B cell (primary cell): ENCODE measurements around the gene LRCH1. TPM values are rescaled to one million over a fixed set of nuclear protein-coding genes. Genes with fewer than 3 reads are reported as not detected.

Experiments used
- ATAC-seq: fragments of 200-7000 bp; cut with Tn5 transposase; one replicate; pipeline ENCODE4 v1.10.0; 2021; ENCODE audit warnings: low read depth, mild to moderate bottlenecking, moderate number of reproducible peaks, moderate library complexity
- CTCF ChIA-PET: fragments of 350-600 bp; sonication (Branson Sonifier 250); formaldehyde crosslinking; loops from one replicate; lab custom pipeline; 2021; ENCODE audit warnings: antibody characterized with exemption, inconsistent platforms; lab: Charles Lee
- POLR2A ChIA-PET: fragments of 350-600 bp; sonication (Branson Sonifier 250); formaldehyde crosslinking; loops from one replicate; lab custom pipeline; 2021; ENCODE audit warnings: antibody characterized with exemption; lab: Charles Lee
- DNase-seq: peaks from one replicate; pipeline ENCODE4 v3.0.0; 2013
- H2AFZ ChIP-seq: 2 replicates; pipeline ENCODE4 v1.6.1; 2012; ENCODE audit warnings: mild to moderate bottlenecking, low read depth, low read length; ENCODE audit not compliant: insufficient read depth, poor library complexity, severe bottlenecking
- H3K27ac ChIP-seq, 2 donors: 1 replicate in 1 of 2; 2 replicates in 1 of 2; pipeline ENCODE4 v1.5.1; 2012 to 2013; ENCODE audit warnings: low read length in 2 of 2, mild to moderate bottlenecking in 2 of 2, moderate library complexity in 1 of 2
- H3K27me3 ChIP-seq, 4 experiments: fragments of 200-600 bp in 1 of 4; sonication (generic) in 1 of 4; replicated peaks in 1 of 4; 1 replicate in 2 of 4; 2 replicates in 2 of 4; pipeline versions ENCODE4 v1.6.1 to v1.7.0; 2013 to 2016; ENCODE audit warnings: low read length in 3 of 4, mild to moderate bottlenecking in 2 of 4, mixed read lengths in 1 of 4, moderate library complexity in 1 of 4; ENCODE audit not compliant: insufficient read depth in 4 of 4, control insufficient read depth in 3 of 4; ENCODE audit errors: control extremely low read depth in 1 of 4
- H3K36me3 ChIP-seq, 2 experiments: replicated peaks in 1 of 2; 1 replicate in 1 of 2; 2 replicates in 1 of 2; pipeline versions ENCODE4 v1.6.1 to v1.7.1; 2013; ENCODE audit warnings: low read length in 1 of 2; ENCODE audit not compliant: insufficient read depth in 2 of 2, control insufficient read depth in 1 of 2; ENCODE audit errors: control extremely low read depth in 1 of 2, extremely low read depth in 1 of 2
- H3K4me1 ChIP-seq, 2 donors: fragments of 200-600 bp in 1 of 2; sonication (generic) in 1 of 2; 1 replicate in 1 of 2; 2 replicates in 1 of 2; pipeline versions ENCODE4 v1.5.1 to v1.6.1; 2013 to 2017; ENCODE audit warnings: low read length in 2 of 2; ENCODE audit not compliant: control insufficient read depth in 2 of 2, insufficient read depth in 2 of 2
- H3K4me2 ChIP-seq: replicated peaks from 2 replicates; pipeline ENCODE3; 2012; ENCODE audit warnings: mild to moderate bottlenecking, low read depth, low read length; ENCODE audit not compliant: poor library complexity, severe bottlenecking
- H3K4me3 ChIP-seq, 5 experiments: fragments of 200-600 bp in 1 of 5; sonication (generic) in 1 of 5; 1 replicate in 3 of 5; 2 replicates in 2 of 5; pipeline versions ENCODE4 v1.5.1 to v1.7.0; 2011 to 2016; ENCODE audit warnings: low read length in 4 of 5, mild to moderate bottlenecking in 4 of 5, low read depth in 2 of 5, control low read depth in 1 of 5, moderate library complexity in 1 of 5; ENCODE audit not compliant: insufficient read depth in 1 of 5; ENCODE audit errors: control extremely low read depth in 1 of 5, extremely low read depth in 1 of 5
- H3K79me2 ChIP-seq: fragments of 200-600 bp; sonication (generic); one replicate; pipeline ENCODE4 v1.6.0; 2016; ENCODE audit warnings: low read length; ENCODE audit not compliant: control insufficient read depth, insufficient read depth
- H3K9ac ChIP-seq: fragments of 200-600 bp; sonication (generic); 2 replicates; pipeline ENCODE4 v1.6.1; 2017; ENCODE audit warnings: mild to moderate bottlenecking, low read length, moderate library complexity
- H3K9me3 ChIP-seq, 3 donors: one replicate each; pipeline versions ENCODE4 v1.6.1 to v1.7.1; 2013; ENCODE audit warnings: low read length in 2 of 3; ENCODE audit not compliant: control insufficient read depth in 2 of 3, insufficient read depth in 1 of 3; ENCODE audit errors: control extremely low read depth in 1 of 3
- H4K20me1 ChIP-seq: 2 replicates; pipeline ENCODE4 v1.6.0; 2012; ENCODE audit warnings: mild to moderate bottlenecking, low read length; ENCODE audit not compliant: insufficient read depth, control insufficient read depth, poor library complexity, severe bottlenecking
- H3K27ac Mint-ChIP-seq: one replicate; pipeline ENCODE4 v1.8.0; 2021; ENCODE audit warnings: mixed read lengths
- H3K27me3 Mint-ChIP-seq: one replicate; pipeline ENCODE4 v1.8.0; 2021; ENCODE audit warnings: mixed read lengths
- H3K4me1 Mint-ChIP-seq: one replicate; pipeline ENCODE4 v1.8.0; 2021; ENCODE audit warnings: mixed read lengths
- H3K4me3 Mint-ChIP-seq: one replicate; pipeline ENCODE4 v1.8.0; 2021; ENCODE audit warnings: mixed read lengths
- H3K9me3 Mint-ChIP-seq: one replicate; pipeline ENCODE4 v1.8.0; 2022; ENCODE audit warnings: mixed read lengths; ENCODE audit not compliant: insufficient read depth
- EZH2 ChIP-seq: IDR thresholded peaks from 2 replicates; pipeline ENCODE4 v1.6.1; 2012; ENCODE audit warnings: borderline replicate concordance, low read depth, mild to moderate bottlenecking, moderate library complexity, low read length; ENCODE audit not compliant: insufficient read depth, poor library complexity, severe bottlenecking
- WGBS: methylation state at CpG from one replicate; pipeline ENCODE4 v1.1.5; 2013; ENCODE audit warnings: missing lambda C conversion rate; ENCODE audit not compliant: insufficient coverage; 5-methylcytosine and 5-hydroxymethylcytosine counted together
- intact Hi-C: fragments of 100-400 bp; cut with micrococcal nuclease; formaldehyde crosslinking; loops from one replicate; pipeline ENCODE4 v1.10.0; 2022
- polyA plus RNA-seq: library from polyadenylated mRNA; depleted of rRNA; stranded (reverse); fragments of >200 nt; gene quantifications from 2 replicates; pipeline ENCODE4 v1.2.3, GENCODE V29; 2012
- total RNA-seq, 2 donors: library from RNA; stranded (reverse); fragments of 120-200 nt in 1 of 2; gene quantifications; 1 replicate in 1 of 2; 2 replicates in 1 of 2; pipeline versions ENCODE4 v1.2.3 to v1.2.4, GENCODE V29; 2013 to 2022
- TF ChIP-seq, protein P1 (sequence below): fragments of 200-600 bp; IDR thresholded peaks from one replicate; pipeline ENCODE4 v1.8.0; 2022; ENCODE audit warnings: antibody characterized with exemption, mild to moderate bottlenecking

LRCH1 gene
- total and polyA plus RNA-seq, 2 donors (not counting 1 experiment from before 2014, with no cell fraction given), result 13.0 to 50.3 TPM

GRCh38 chr13:46609052-46609451 lies 56.1 kb downstream of the LRCH1 start:
- Histone ChIP-seq H3K4me3 (no peak overlapping the region), H3K36me3 (no peaks in the 10 kb centered on the region), H4K20me1 (peaks cover 12% of the 10 kb centered on the region), H3K9me3 (no peaks in the 10 kb centered on the region), H2AFZ (no peak overlapping the region), H3K9ac (no peak overlapping the region), H3K4me1 (peaks cover 61 to 64% of the 10 kb centered on the region in 2 donors), H3K27me3 (no peaks in the 10 kb centered on the region), H3K4me2 (no peak overlapping the region), H3K27ac (no peak overlapping the region), H3K79me2 (peaks cover 96% of the 10 kb centered on the region)
- no peaks in the 10 kb centered on the region for H3K27me3 Mint-ChIP-seq
- 94% methylated on average over 2 of the region's 4 CpGs for WGBS
- no peak for ATAC-seq
- intact Hi-C loops, result no loop called here
- no peak for DNase-seq
- no peak overlapping the region for H3K4me3 Mint-ChIP-seq
- ChIA-PET CTCF (interaction anchor here (1.0 to 3.7 kb wide), 4 partner anchors 9 to 112 kb away, joined by 3 to 16 read pairs (median 3); no protein-coding TSS in a partner anchor), POLR2A (no interaction called here)
- H3K9me3 Mint-ChIP-seq, result no peaks in the 10 kb centered on the region
- H3K4me1 Mint-ChIP-seq, result peaks cover 81% of the 10 kb centered on the region
- TF ChIP-seq, protein P1, sequence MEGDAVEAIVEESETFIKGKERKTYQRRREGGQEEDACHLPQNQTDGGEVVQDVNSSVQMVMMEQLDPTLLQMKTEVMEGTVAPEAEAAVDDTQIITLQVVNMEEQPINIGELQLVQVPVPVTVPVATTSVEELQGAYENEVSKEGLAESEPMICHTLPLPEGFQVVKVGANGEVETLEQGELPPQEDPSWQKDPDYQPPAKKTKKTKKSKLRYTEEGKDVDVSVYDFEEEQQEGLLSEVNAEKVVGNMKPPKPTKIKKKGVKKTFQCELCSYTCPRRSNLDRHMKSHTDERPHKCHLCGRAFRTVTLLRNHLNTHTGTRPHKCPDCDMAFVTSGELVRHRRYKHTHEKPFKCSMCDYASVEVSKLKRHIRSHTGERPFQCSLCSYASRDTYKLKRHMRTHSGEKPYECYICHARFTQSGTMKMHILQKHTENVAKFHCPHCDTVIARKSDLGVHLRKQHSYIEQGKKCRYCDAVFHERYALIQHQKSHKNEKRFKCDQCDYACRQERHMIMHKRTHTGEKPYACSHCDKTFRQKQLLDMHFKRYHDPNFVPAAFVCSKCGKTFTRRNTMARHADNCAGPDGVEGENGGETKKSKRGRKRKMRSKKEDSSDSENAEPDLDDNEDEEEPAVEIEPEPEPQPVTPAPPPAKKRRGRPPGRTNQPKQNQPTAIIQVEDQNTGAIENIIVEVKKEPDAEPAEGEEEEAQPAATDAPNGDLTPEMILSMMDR, result no peak
- TF ChIP-seq EZH2, result no peak
- peak overlapping the region; percentile 37 for H3K27ac Mint-ChIP-seq

DNA sequence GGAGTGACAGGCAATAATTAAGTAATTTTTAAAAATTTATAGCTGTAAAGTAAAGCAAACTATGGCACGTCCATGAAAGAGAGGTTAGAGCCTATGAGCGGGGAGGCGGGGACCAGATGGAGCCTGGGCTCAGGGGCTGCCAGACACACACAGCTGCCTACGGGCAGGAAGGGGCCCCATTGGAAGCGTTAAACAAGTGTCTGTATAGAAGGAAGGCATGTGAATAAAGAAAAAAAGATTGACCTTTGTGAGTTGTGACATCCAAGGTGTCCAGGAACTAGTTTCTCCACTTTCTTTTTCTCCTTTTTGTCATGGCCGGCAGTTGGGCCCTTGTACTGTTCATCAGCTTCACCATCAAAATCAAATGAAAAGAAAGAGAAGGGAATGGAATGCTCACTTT lies 56.8 kb downstream of the LRCH1 start:
- ChIA-PET POLR2A (interaction anchor here (2.0 kb wide), 1 partner anchor 10 kb away, joined by 5 read pairs; no protein-coding TSS in a partner anchor), CTCF (interaction anchor here (1.0 to 3.7 kb wide), 5 partner anchors 8 to 111 kb away, joined by 3 to 16 read pairs (median 3); no protein-coding TSS in a partner anchor)
- Histone ChIP-seq H3K27me3 (no peaks in the 10 kb centered on the region), H3K79me2 (peaks cover 96% of the 10 kb centered on the region), H3K9me3 (no peaks in the 10 kb centered on the region), H3K36me3 (no peaks in the 10 kb centered on the region), H4K20me1 (peaks cover 12% of the 10 kb centered on the region), H3K4me2 (peak overlapping the region; percentile 27), H2AFZ (no peak overlapping the region), H3K4me3 (no peak overlapping the region), H3K27ac (no peak overlapping the region), H3K4me1 (peaks cover 60 to 62% of the 10 kb centered on the region in 2 donors), H3K9ac (no peak overlapping the region)
- 75% methylated on average over 3 of the region's 6 CpGs for WGBS
- ATAC-seq (no peak), DNase-seq (no peak)
- H3K4me3 Mint-ChIP-seq, result peak overlapping the region; percentile 32
- intact Hi-C loops, result no loop called here
- peaks cover 81% of the 10 kb centered on the region for H3K4me1 Mint-ChIP-seq
- no peak for TF ChIP-seq EZH2
- TF ChIP-seq, protein P1, result no peak
- peak overlapping the region; percentile 46 for H3K27ac Mint-ChIP-seq
- no peaks in the 10 kb centered on the region for H3K27me3 Mint-ChIP-seq
- H3K9me3 Mint-ChIP-seq, result no peaks in the 10 kb centered on the region
